H1 (cell line): ENCODE data around the gene TAGLN2. TPM values are rescaled to one million over a fixed set of nuclear protein-coding genes. Genes with fewer than 3 reads are reported as not detected.

Source experiments
- CTCF ChIA-PET: fragments of 300-600 bp; sonication (Branson Sonifier 250); formaldehyde crosslinking; loops from one replicate; lab custom pipeline; 2021; ENCODE audit not compliant: partially characterized antibody; lab: Charles Lee
- POLR2A ChIA-PET: fragments of 300-600 bp; sonication (Branson Sonifier 250); formaldehyde crosslinking; loops from one replicate; lab custom pipeline; 2021; ENCODE audit warnings: inconsistent platforms; ENCODE audit not compliant: partially characterized antibody; lab: Charles Lee
- DNase-seq, 2 experiments: peaks; one replicate each; pipeline versions ENCODE4 v3.0.0 to v3.0.0-alpha.2; 2010 to 2022; ENCODE audit warnings: low spot score in 2 of 2, low read depth in 1 of 2, mixed read lengths in 1 of 2
- FAIRE-seq: peaks from 2 replicates; lab custom pipeline; 2011; peaks lifted over from hg19 to GRCh38; lab: Jason Lieb, UNC
- H2AFZ ChIP-seq: 2 replicates; pipeline ENCODE4 v1.8.1; 2012; ENCODE audit warnings: low read length, inconsistent platforms
- H2AK5ac ChIP-seq: 2 replicates; pipeline ENCODE4 v1.6.1; 2013; ENCODE audit warnings: low read depth, low read length
- H2BK120ac ChIP-seq: replicated peaks from 2 replicates; pipeline ENCODE3; 2013; ENCODE audit warnings: low read depth, low read length, inconsistent platforms
- H2BK12ac ChIP-seq: 2 replicates; pipeline ENCODE4 v1.6.1; 2013; ENCODE audit warnings: low read depth, low read length
- H2BK15ac ChIP-seq: 2 replicates; pipeline ENCODE4 v1.6.1; 2013; ENCODE audit warnings: low read length
- H2BK20ac ChIP-seq: 2 replicates; pipeline ENCODE4 v1.6.1; 2013; ENCODE audit warnings: low read length
- H2BK5ac ChIP-seq: 2 replicates; pipeline ENCODE4 v1.6.1; 2013; ENCODE audit warnings: low read depth, low read length
- H3K14ac ChIP-seq: 2 replicates; pipeline ENCODE4 v1.6.1; 2013; ENCODE audit warnings: inconsistent platforms; ENCODE audit not compliant: insufficient read length
- H3K18ac ChIP-seq: 2 replicates; pipeline ENCODE4 v1.6.1; 2013; ENCODE audit warnings: low read length; ENCODE audit errors: extremely low read depth
- H3K23ac ChIP-seq: 2 replicates; pipeline ENCODE4 v1.6.1; 2013; ENCODE audit warnings: inconsistent platforms; ENCODE audit not compliant: insufficient read length
- H3K23me2 ChIP-seq: 2 replicates; pipeline ENCODE4 v1.6.1; 2013; ENCODE audit warnings: low read depth, low read length
- H3K27ac ChIP-seq: 2 replicates; pipeline ENCODE4 v1.6.1; 2011; ENCODE audit warnings: low read depth, low read length, inconsistent platforms
- H3K27me3 ChIP-seq, 4 experiments: replicated peaks in 1 of 4; 1 replicate in 1 of 4; 2 replicates in 3 of 4; pipeline versions ENCODE4 v1.6.1 to v1.8.1; 2011 to 2013; ENCODE audit warnings: low read length in 3 of 4, mild to moderate bottlenecking in 3 of 4, inconsistent platforms in 2 of 4, mixed read lengths in 2 of 4, moderate library complexity in 1 of 4; ENCODE audit not compliant: control insufficient read depth in 3 of 4, insufficient read depth in 3 of 4; ENCODE audit errors: extremely low read depth in 1 of 4
- H3K36me3 ChIP-seq, 4 experiments: 2 replicates each; pipeline versions ENCODE4 v1.6.1 to v1.8.1; 2011 to 2013; ENCODE audit warnings: mild to moderate bottlenecking in 4 of 4, low read length in 3 of 4, moderate library complexity in 2 of 4, control low read depth in 1 of 4, inconsistent platforms in 1 of 4; ENCODE audit not compliant: insufficient read depth in 4 of 4, control insufficient read depth in 2 of 4
- H3K4ac ChIP-seq: replicated peaks from 2 replicates; pipeline ENCODE3; 2013; ENCODE audit warnings: low read length, low read depth, mixed read lengths, inconsistent platforms; ENCODE audit not compliant: insufficient read length
- H3K4me1 ChIP-seq, 4 experiments: replicated peaks in 1 of 4; 1 replicate in 1 of 4; 2 replicates in 3 of 4; pipeline versions ENCODE4 v1.6.1 to v1.8.1; 2011 to 2013; ENCODE audit warnings: low read length in 3 of 4, inconsistent platforms in 2 of 4, mixed read lengths in 1 of 4; ENCODE audit not compliant: insufficient read depth in 4 of 4, control insufficient read depth in 3 of 4
- H3K4me2 ChIP-seq, 2 experiments: 2 replicates each; pipeline versions ENCODE4 v1.6.1 to v1.8.1; 2011 to 2013; ENCODE audit warnings: low read depth in 2 of 2, low read length in 2 of 2, control low read depth in 1 of 2, inconsistent platforms in 1 of 2, mild to moderate bottlenecking in 1 of 2; ENCODE audit not compliant: insufficient read depth in 1 of 2
- H3K4me3 ChIP-seq, 4 experiments: fragments of 200-600, 300-600 bp in 1 of 4; sonication (generic), shearing (Covaris generic), sonication (Bioruptor Twin) in 1 of 4; 2 replicates each; pipeline versions ENCODE4 v1.5.1 to v1.8.1; 2011 to 2016; ENCODE audit warnings: low read length in 4 of 4, low read depth in 3 of 4, control low read depth in 2 of 4, inconsistent platforms in 2 of 4, mild to moderate bottlenecking in 2 of 4, mixed read lengths in 1 of 4, moderate library complexity in 1 of 4; ENCODE audit not compliant: insufficient read depth in 2 of 4; ENCODE audit errors: extremely low read depth in 1 of 4
- H3K56ac ChIP-seq: replicated peaks from 2 replicates; pipeline ENCODE3; 2013; ENCODE audit warnings: low read depth, mild to moderate bottlenecking, mixed read lengths, low read length, inconsistent platforms; ENCODE audit not compliant: insufficient read length
- H3K79me1 ChIP-seq: 2 replicates; pipeline ENCODE4 v1.6.1; 2013; ENCODE audit warnings: low read depth, low read length, control low read depth
- H3K79me2 ChIP-seq, 2 experiments: 2 replicates each; pipeline versions ENCODE4 v1.6.1 to v1.8.1; 2012 to 2013; ENCODE audit warnings: low read length in 2 of 2, mild to moderate bottlenecking in 2 of 2, inconsistent platforms in 1 of 2; ENCODE audit not compliant: insufficient read depth in 2 of 2, control insufficient read depth in 1 of 2
- H3K9ac ChIP-seq, 4 experiments: replicated peaks in 1 of 4; 1 replicate in 1 of 4; 2 replicates in 3 of 4; pipeline versions ENCODE4 v1.6.1 to v1.8.1; 2011 to 2013; ENCODE audit warnings: low read depth in 3 of 4, low read length in 3 of 4, control low read depth in 2 of 4, mild to moderate bottlenecking in 2 of 4, moderate library complexity in 2 of 4, inconsistent platforms in 1 of 4; ENCODE audit errors: extremely low read depth in 1 of 4
- H3K9me3 ChIP-seq, 2 experiments: 2 replicates each; pipeline versions ENCODE4 v1.6.1 to v1.8.1; 2012 to 2013; ENCODE audit warnings: mild to moderate bottlenecking in 2 of 2, moderate library complexity in 2 of 2, control low read depth in 1 of 2, inconsistent platforms in 1 of 2, low read depth in 1 of 2, low read length in 1 of 2, mixed read lengths in 1 of 2; ENCODE audit not compliant: insufficient read depth in 2 of 2
- H4K20me1 ChIP-seq, 2 experiments: replicated peaks in 1 of 2; 2 replicates each; pipeline versions ENCODE3 to v1.8.1; 2011 to 2013; ENCODE audit warnings: inconsistent platforms in 2 of 2, low read length in 2 of 2, mild to moderate bottlenecking in 1 of 2; ENCODE audit not compliant: insufficient read depth in 2 of 2, control insufficient read depth in 1 of 2
- H4K5ac ChIP-seq: 2 replicates; pipeline ENCODE4 v1.6.1; 2013; ENCODE audit warnings: low read length, low read depth, mixed read lengths, inconsistent platforms; ENCODE audit not compliant: insufficient read length
- H4K8ac ChIP-seq: 2 replicates; pipeline ENCODE4 v1.8.0; 2013; ENCODE audit warnings: mild to moderate bottlenecking, moderate library complexity, low read length, inconsistent platforms; ENCODE audit not compliant: insufficient read depth; ENCODE audit errors: extremely low read depth
- H4K91ac ChIP-seq: replicated peaks from 2 replicates; pipeline ENCODE3; 2013; ENCODE audit warnings: low read length, mixed read lengths, inconsistent platforms; ENCODE audit not compliant: insufficient read length
- CBX8 ChIP-seq: fragments of 300-800, 300-1000 bp; sonication (generic); IDR thresholded peaks from 2 replicates; pipeline ENCODE4 v1.7.1; 2016; ENCODE audit warnings: low read depth, low read length, borderline replicate concordance
- CHD2 ChIP-seq: IDR thresholded peaks from 2 replicates; pipeline ENCODE4 v1.6.1; 2012; ENCODE audit warnings: low read length, improper control_type of control experiment
- EP300 ChIP-seq, 2 experiments: IDR thresholded peaks; 1 replicate in 1 of 2; 2 replicates in 1 of 2; pipeline ENCODE4 v1.6.1; 2011 to 2012; ENCODE audit warnings: low read depth in 2 of 2, low read length in 2 of 2, mild to moderate bottlenecking in 2 of 2, borderline replicate concordance in 1 of 2, inconsistent platforms in 1 of 2, moderate library complexity in 1 of 2
- EZH2 ChIP-seq: fragments of 200-600 bp; sonication (generic); IDR thresholded peaks from 2 replicates; pipeline ENCODE4 v1.7.1; 2012; ENCODE audit warnings: low read depth, mild to moderate bottlenecking, moderate library complexity, low read length, inconsistent platforms; ENCODE audit not compliant: severe bottlenecking
- POLR2AphosphoS5 ChIP-seq: IDR thresholded peaks from 2 replicates; pipeline ENCODE4 v1.6.1; 2011; ENCODE audit warnings: low read depth, low read length
- POU5F1 ChIP-seq: IDR thresholded peaks from 2 replicates; pipeline ENCODE4 v1.6.1; 2011; ENCODE audit warnings: low read depth, mild to moderate bottlenecking, low read length, moderate library complexity
- RBBP5 ChIP-seq: IDR thresholded peaks from 2 replicates; pipeline ENCODE4 v1.7.1; 2012; ENCODE audit warnings: low read depth, mild to moderate bottlenecking, inconsistent platforms, low read length, moderate library complexity, borderline replicate concordance
- SIN3A ChIP-seq, 2 experiments: IDR thresholded peaks in 1 of 2; conservative IDR thresholded peaks in 1 of 2; 2 replicates each; pipeline ENCODE4 v1.6.1; 2011 to 2012; ENCODE audit warnings: low read length in 2 of 2, improper control_type of control experiment in 1 of 2, low read depth in 1 of 2, mild to moderate bottlenecking in 1 of 2
- SP1 ChIP-seq: IDR thresholded peaks from 2 replicates; pipeline ENCODE4 v1.6.1; 2011; ENCODE audit warnings: low read depth, low read length
- YY1 ChIP-seq: IDR thresholded peaks from 2 replicates; pipeline ENCODE4 v1.6.1; 2011; ENCODE audit warnings: low read depth, mild to moderate bottlenecking, low read length
- WGBS, 2 experiments: shearing (Covaris generic) in 1 of 2; methylation state at CpG; one replicate each; pipeline versions ENCODE4 v1.1.6 to v1.1.7; 2013 to 2015; ENCODE audit warnings: low lambda C conversion rate in 2 of 2, mixed read lengths in 2 of 2, inconsistent platforms in 1 of 2, low coverage in 1 of 2, missing lambda C conversion rate in 1 of 2; ENCODE audit not compliant: insufficient replicate concordance in 2 of 2, insufficient coverage in 1 of 2, insufficient read length in 1 of 2; ENCODE audit errors: extremely low coverage in 1 of 2, missing lambda C conversion rate in 1 of 2; 5-methylcytosine and 5-hydroxymethylcytosine counted together
- polyA plus RNA-seq, 7 experiments: library from polyadenylated mRNA; depleted of rRNA in 3 of 7; stranded (reverse) in 5 of 7; unstranded in 2 of 7; fragments of >200 nt in 5 of 7; fragments of 200-250 nt in 2 of 7; gene quantifications; 1 replicate in 5 of 7; 2 replicates in 1 of 7; 4 replicates in 1 of 7; pipeline versions ENCODE4 v1.2.1 to v1.2.3, GENCODE V29; 2011 to 2013; ENCODE audit warnings: missing spikeins in 2 of 7, mixed read lengths in 2 of 7
- total RNA-seq: library from RNA; stranded (reverse); fragmentation: NEBNext Ultra II Directional; extraction: Animal tissue kit (Norgen Biotek cat#: 25700); gene quantifications from 2 replicates; pipeline ENCODE4 v1.2.1, GENCODE V29; 2021
- TF ChIP-seq, protein P1 (sequence below): IDR thresholded peaks from 2 replicates; pipeline ENCODE4 v1.6.1; 2011; ENCODE audit warnings: low read depth, mild to moderate bottlenecking, low read length; ENCODE audit not compliant: insufficient read depth

TAGLN2 gene
- total and polyA plus RNA-seq, 2 of the 8 experiments (the other 6 are each of a cell fraction or from before 2014, with no cell fraction given) = 93.0 to 114 TPM

DNA sequence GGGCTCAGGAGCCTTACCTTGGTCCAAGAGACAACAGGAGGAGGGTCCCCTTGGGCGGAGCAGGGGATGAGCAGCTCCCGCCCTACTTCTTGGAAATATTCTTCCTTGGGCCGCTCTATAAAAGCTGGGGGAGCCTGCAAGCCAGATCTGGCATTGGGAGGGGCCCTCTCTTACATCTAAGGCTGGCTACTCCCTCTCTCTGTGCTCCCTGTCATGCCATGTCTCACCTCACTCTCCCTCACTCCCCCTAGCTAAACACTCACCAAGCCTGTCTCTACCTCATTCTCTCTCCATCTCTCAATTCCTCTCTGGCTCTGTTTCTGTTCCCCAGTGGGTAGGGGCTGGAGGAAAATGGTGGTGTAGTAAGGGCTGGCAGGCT lies 6.5 kb upstream of the TAGLN2 start:
- TF ChIP-seq POLR2AphosphoS5 (no peak), SIN3A (conservative IDR thresholded peaks at IDR 0.05 in 1 of 2, IDR thresholded peaks at IDR 0.05 in 1 of 2; ENCODE audit: low read depth in 1 of 2, low read length in 2 of 2) (no peak), CHD2 (no peak), RBBP5 (no peak), POU5F1 (no peak), EZH2 (no peak), CBX8 (no peak), EP300 (IDR thresholded peaks at IDR 0.05; ENCODE audit: borderline replicate concordance in 1 of 2, low read depth in 2 of 2, low read length in 2 of 2) (no peak), SP1 (no peak), YY1 (no peak)
- TF ChIP-seq, protein P1, sequence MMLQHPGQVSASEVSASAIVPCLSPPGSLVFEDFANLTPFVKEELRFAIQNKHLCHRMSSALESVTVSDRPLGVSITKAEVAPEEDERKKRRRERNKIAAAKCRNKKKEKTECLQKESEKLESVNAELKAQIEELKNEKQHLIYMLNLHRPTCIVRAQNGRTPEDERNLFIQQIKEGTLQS = no peak
- Histone ChIP-seq H2AK5ac (no peak overlapping the region), H2BK120ac (no peak overlapping the region), H3K4ac (no peak overlapping the region), H3K18ac (no peak overlapping the region), H2BK15ac (no peak overlapping the region), H3K4me1 (peaks cover 0 to 4% (median 3%) of the 10 kb centered on the region in 4 experiments; a peak in 5 of 7 replicates), H3K9ac (no peak overlapping the region), H4K20me1 (peaks cover 0 to 3% of the 10 kb centered on the region in 2 experiments), H2BK5ac (no peak overlapping the region), H2BK12ac (no peak overlapping the region), H3K23ac (no peak overlapping the region), H2AFZ (no peak overlapping the region), H3K4me2 (no peak overlapping the region), H3K27ac (no peak overlapping the region), H3K4me3 (no peak overlapping the region), H4K5ac (no peak overlapping the region), H3K9me3 (no peaks in the 10 kb centered on the region), H3K56ac (no peak overlapping the region), H3K36me3 (peaks cover 3 to 38% (median 17%) of the 10 kb centered on the region in 4 experiments; a peak in 6 of 8 replicates), H4K8ac (no peak overlapping the region), H3K14ac (no peak overlapping the region), H3K27me3 (no peaks in the 10 kb centered on the region), H3K23me2 (no peaks in the 10 kb centered on the region; the same call in 1 of the 2 replicates), H2BK20ac (no peak overlapping the region), H3K79me1 (no peaks in the 10 kb centered on the region), H3K79me2 (no peaks in the 10 kb centered on the region), H4K91ac (no peak overlapping the region)
- 88% methylated on average over 3 of the region's 3 CpGs; no CpG with 5 or more reads in 1 of the 2 experiments for WGBS, 2 experiments
- POLR2A ChIA-PET = interaction anchor here (3.0 kb wide), 1 partner anchor 14 kb away, joined by 15 read pairs; the partner anchor contains the start of gene IGSF9
- DNase-seq = no peak
- no peak for FAIRE-seq
- CTCF ChIA-PET = interaction anchor here (1.2 to 35.5 kb wide), 5 partner anchors 9 to 736 kb away, joined by 3 to 696 read pairs (median 9); no protein-coding TSS in a partner anchor
